ENCODE results near the gene CCDC47.
"Not testable (repeated sequence)": the region's sequence is repeated elsewhere in the genome, so short reads cannot be mapped to it uniquely, and the experiment has no call there.

Gene CCDC47

GRCh38 chr17:63780928-63781327 lies 7.5 kb upstream of the CCDC47 start:
- no peak for DNase-seq

- DNase-seq: peak; percentile 13
These were observed 7.1 kb upstream of the CCDC47 start for GRCh38 chr17:63780507-63780906.

GRCh38 chr17:63775420-63775819 lies 2.0 kb upstream of the CCDC47 start:
- peak; percentile 6 for DNase-seq

- DNase-seq: peak; percentile 22
These were observed 1.5 kb upstream of the CCDC47 start for GRCh38 chr17:63774969-63775265.

- peak; percentile 66 for DNase-seq
These were observed 958 bp upstream of the CCDC47 start, which contains the start of gene DDX42 for GRCh38 chr17:63774141-63774968. Gene DDX42 (plus strand): TSS chr17:63774170. CDS start chr17:63787050, 12,880 bp downstream.

- peak; percentile 25 for DNase-seq
These were observed 561 bp downstream of the CCDC47 start for GRCh38 chr17:63772801-63773271.

GRCh38 chr17:63768433-63768832 lies 5.0 kb downstream of the CCDC47 start:
- no peak for DNase-seq

GRCh38 chr17:63766754-63767153 lies 6.6 kb downstream of the CCDC47 start:
- DNase-seq: no peak

- DNase-seq: no peak
These were observed 8.7 kb downstream of the CCDC47 start for GRCh38 chr17:63764716-63765115.

GRCh38 chr17:63762161-63763078 lies 11.0 kb downstream of the CCDC47 start:
- no peak for DNase-seq

GRCh38 chr17:63760771-63761539 lies 12.4 kb downstream of the CCDC47 start:
- DNase-seq: peak; percentile 53

GRCh38 chr17:63758428-63758827 lies 15.0 kb downstream of the CCDC47 start:
- no peak for DNase-seq

GRCh38 chr17:63754046-63754445 lies 19.4 kb downstream of the CCDC47 start:
- no peak for DNase-seq

- no peak for DNase-seq
These were observed 20.2 kb downstream of the CCDC47 start for GRCh38 chr17:63753215-63753614.

GRCh38 chr17:63752707-63753106 lies 20.7 kb downstream of the CCDC47 start:
- DNase-seq: no peak

- DNase-seq: no peak
These were observed 21.6 kb downstream of the CCDC47 start for GRCh38 chr17:63751806-63752205.

GRCh38 chr17:63741408-63742173 lies 31.8 kb downstream of the CCDC47 start, which contains the start of gene STRADA:
Gene STRADA (minus strand): TSS chr17:63741799. CDS start chr17:63728369, 13,430 bp downstream.
- DNase-seq: peak; percentile 98

GRCh38 chr17:63741143-63741407 lies 32.3 kb downstream of the CCDC47 start:
- DNase-seq: no peak

GRCh38 chr17:63740464-63741142 lies 32.8 kb downstream of the CCDC47 start:
- DNase-seq: peak; percentile 23

GRCh38 chr17:63735691-63736090 lies 37.7 kb downstream of the CCDC47 start:
- no peak for DNase-seq

- no peak for DNase-seq
These were observed 51.0 kb downstream of the CCDC47 start for GRCh38 chr17:63722403-63722802.

- DNase-seq: not testable (repeated sequence)
These were observed 53.2 kb downstream of the CCDC47 start for GRCh38 chr17:63720194-63720593.
